Pancreas (tissue), 10 donors: ENCODE data around the gene PTPN11. TPM values are rescaled to one million over a fixed set of nuclear protein-coding genes. Genes with fewer than 3 reads are reported as not detected.

Experiments used
- ATAC-seq, 4 donors: fragments of 200-7000 bp; cut with Tn5 transposase; one replicate each; pipeline versions ENCODE4 v1.8.0 to v1.9.1; 2020; ENCODE audit warnings: mild to moderate bottlenecking in 4 of 4, moderate library complexity in 4 of 4
- DNase-seq, 6 donors: peaks; one replicate each; pipeline ENCODE4 v3.0.0-alpha.2; 2020
- FAIRE-seq: peaks from 2 replicates; lab custom pipeline; 2012; peaks lifted over from hg19 to GRCh38; lab: Jason Lieb, UNC
- H3K27ac ChIP-seq, 4 donors: fragments of 200-600 bp; sonication (generic); 1 replicate in 3 of 4; 2 replicates in 1 of 4; pipeline versions ENCODE4 v1.5.0 to v1.8.0; 2020
- H3K27me3 ChIP-seq, 4 donors: fragments of 200-600 bp; one replicate each; pipeline ENCODE4 v1.8.0; 2021
- H3K36me3 ChIP-seq, 3 donors: fragments of 200-600 bp; sonication (generic) in 1 of 3; one replicate each; pipeline versions ENCODE4 v1.5.0 to v1.8.0; 2020 to 2021
- H3K4me1 ChIP-seq, 3 donors: fragments of 200-600 bp; one replicate each; pipeline ENCODE4 v1.8.0; 2021
- H3K4me3 ChIP-seq, 4 donors: fragments of 200-600 bp; sonication (generic) in 2 of 4; one replicate each; pipeline versions ENCODE4 v1.5.0 to v1.8.0; 2020 to 2021
- H3K9me3 ChIP-seq, 4 donors: fragments of 200-600 bp; one replicate each; pipeline ENCODE4 v1.8.0; 2021
- CTCF ChIP-seq, 4 donors: fragments of 200-600 bp; sonication (generic) in 3 of 4; IDR thresholded peaks; one replicate each; pipeline versions ENCODE4 v1.5.0 to v1.8.0; 2021; ENCODE audit warnings: antibody characterized with exemption in 4 of 4
- WGBS, 2 donors: extraction: QIAGEN DNeasy Blood & Tissue Kit; methylation state at CpG; one replicate each; pipeline ENCODE4 v1.1.7; 2013; 5-methylcytosine and 5-hydroxymethylcytosine counted together
- intact Hi-C, 3 donors: fragments of 100-400 bp; cut with DNase I; formaldehyde crosslinking; loops; one replicate each; pipeline versions ENCODE4 v1.11.1 to v1.14.2; 2022
- polyA plus RNA-seq, 2 donors: library from polyadenylated mRNA; stranded (reverse); fragments of 200-250 nt; gene quantifications; one replicate each; pipeline ENCODE4 v1.2.3, GENCODE V29; 2013
- total RNA-seq, 6 donors: library from RNA; stranded (reverse); fragmentation: NEBNext Ultra II Directional in 4 of 6; extraction: Animal tissue kit (Norgen Biotek cat#: 25700) in 4 of 6; gene quantifications; one replicate each; pipeline versions ENCODE4 v1.2.1 to v1.2.4, GENCODE V29; 2021 to 2023
- donor health status: healthy with polysubstance abuse.
- donor health status: DM: no; HTN: no; CAD: no; lungs with moderate emphysema.
- donor health status: DM: no; HTN: no; CAD: no.
- donor health status: control.
- donor health status: control.
- donor health status: Bipolar disorder and iron deficiency.
- donor health status: DM: yes; HTN: yes; CAD: no.
- donor health status: DM: no; HTN: no; CAD: no.
- donor health status: DM: no; HTN: no; CAD: no.
- donor health status: DM: yes; HTN: yes; CAD: no.

Gene PTPN11
- total and polyA plus RNA-seq, 8 donors, result 12.4 to 51.1 (median 32.7) TPM

- H3K27me3 ChIP-seq, result no peaks in the 10 kb centered on the region
- no peak overlapping the region for H3K27ac ChIP-seq
- 64 to 68% methylated on average over 4 of the region's 4 CpGs for WGBS, 2 donors
- DNase-seq, result no peak
- no peak overlapping the region for H3K4me3 ChIP-seq
- intact Hi-C loops, result no loop called here
- no peak for TF ChIP-seq CTCF (IDR thresholded peaks at IDR 0.05)
- H3K36me3 ChIP-seq, result no peaks in the 10 kb centered on the region
- FAIRE-seq, result no peak
- H3K4me1 ChIP-seq, result no peaks in the 10 kb centered on the region
- ATAC-seq, result no peak
- no peaks in the 10 kb centered on the region for H3K9me3 ChIP-seq
Observed at GRCh38 chr12:112543751-112544150, 125.0 kb downstream of the PTPN11 start.

- no peaks in the 10 kb centered on the region for H3K36me3 ChIP-seq
- H3K27ac ChIP-seq, result no peak overlapping the region
- intact Hi-C loops, result no loop called here
- TF ChIP-seq CTCF (IDR thresholded peaks at IDR 0.05), result no peak
- DNase-seq (no peak), ATAC-seq (no peak), FAIRE-seq (no peak)
- 66 to 67% methylated on average over 6 of the region's 6 CpGs for WGBS, 2 donors
- H3K4me3 ChIP-seq, result no peak overlapping the region
- no peaks in the 10 kb centered on the region for H3K4me1 ChIP-seq
- no peaks in the 10 kb centered on the region for H3K27me3 ChIP-seq
- H3K9me3 ChIP-seq, result no peaks in the 10 kb centered on the region
Observed at GRCh38 chr12:112546339-112546738, 127.6 kb downstream of the PTPN11 start.

GRCh38 chr12:112546996-112547395 is 128.2 kb downstream of the PTPN11 start:
- TF ChIP-seq CTCF (IDR thresholded peaks at IDR 0.05), result no peak
- intact Hi-C loops, result no loop called here
- H3K4me1 ChIP-seq, result no peaks in the 10 kb centered on the region
- FAIRE-seq, result no peak
- no peaks in the 10 kb centered on the region for H3K9me3 ChIP-seq
- no peak for ATAC-seq
- H3K36me3 ChIP-seq, result no peaks in the 10 kb centered on the region
- no peak for DNase-seq
- no peaks in the 10 kb centered on the region for H3K27me3 ChIP-seq
- H3K4me3 ChIP-seq, result no peak overlapping the region
- H3K27ac ChIP-seq, result no peak overlapping the region
- WGBS, 2 donors, result 23 to 31% methylated on average over 2 of the region's 2 CpGs

- Histone ChIP-seq H3K4me3 (no peak overlapping the region), H3K9me3 (no peaks in the 10 kb centered on the region), H3K27ac (no peak overlapping the region), H3K4me1 (no peaks in the 10 kb centered on the region), H3K27me3 (no peaks in the 10 kb centered on the region), H3K36me3 (no peaks in the 10 kb centered on the region)
- ATAC-seq (no peak), FAIRE-seq (no peak), DNase-seq (no peak)
- intact Hi-C loops, result no loop called here
- WGBS, 2 donors, result 52 to 67% methylated on average over 5 of the region's 5 CpGs
- TF ChIP-seq CTCF (IDR thresholded peaks at IDR 0.05), result no peak
Observed at GRCh38 chr12:112549031-112549430, 130.3 kb downstream of the PTPN11 start.

- intact Hi-C loops, result no loop called here
- DNase-seq, result no peak
Observed at GRCh38 chr12:112551681-112552080, 132.9 kb downstream of the PTPN11 start.

More at GRCh38 chr12:112551681-112552080, 132.9 kb downstream of the PTPN11 start:
- TF ChIP-seq CTCF (IDR thresholded peaks at IDR 0.05), result no peak
- no peaks in the 10 kb centered on the region for H3K4me1 ChIP-seq
- no peak overlapping the region for H3K27ac ChIP-seq
- H3K27me3 ChIP-seq, result no peaks in the 10 kb centered on the region
- no peaks in the 10 kb centered on the region for H3K36me3 ChIP-seq
- WGBS, 2 donors, result 35 to 47% methylated on average over 5 of the region's 5 CpGs
- no peak for FAIRE-seq
- no peak overlapping the region for H3K4me3 ChIP-seq
- no peak for ATAC-seq
- no peaks in the 10 kb centered on the region for H3K9me3 ChIP-seq
